NOMO-1 treated with DMSO at 0.1 percent for 48 hours (cell line): ENCODE results near the gene IGFBP3.

ENCODE experiments used
- DNase-seq: peaks from one replicate; lab custom pipeline; 2025; ENCODE audit not compliant: unreplicated experiment; lab: John Stamatoyannopoulos, UW

Gene IGFBP3

GRCh38 chr7:45873355-45873754, 47.7 kb downstream of the IGFBP3 start:
- DNase-seq = no peak

GRCh38 chr7:45873035-45873354, 48.1 kb downstream of the IGFBP3 start, which contains the start of gene CCDC201:
TSS of gene CCDC201 (minus strand) at chr7:45873082. CDS start at chr7:45873007, 75 bp downstream.
- DNase-seq = no peak

DNA sequence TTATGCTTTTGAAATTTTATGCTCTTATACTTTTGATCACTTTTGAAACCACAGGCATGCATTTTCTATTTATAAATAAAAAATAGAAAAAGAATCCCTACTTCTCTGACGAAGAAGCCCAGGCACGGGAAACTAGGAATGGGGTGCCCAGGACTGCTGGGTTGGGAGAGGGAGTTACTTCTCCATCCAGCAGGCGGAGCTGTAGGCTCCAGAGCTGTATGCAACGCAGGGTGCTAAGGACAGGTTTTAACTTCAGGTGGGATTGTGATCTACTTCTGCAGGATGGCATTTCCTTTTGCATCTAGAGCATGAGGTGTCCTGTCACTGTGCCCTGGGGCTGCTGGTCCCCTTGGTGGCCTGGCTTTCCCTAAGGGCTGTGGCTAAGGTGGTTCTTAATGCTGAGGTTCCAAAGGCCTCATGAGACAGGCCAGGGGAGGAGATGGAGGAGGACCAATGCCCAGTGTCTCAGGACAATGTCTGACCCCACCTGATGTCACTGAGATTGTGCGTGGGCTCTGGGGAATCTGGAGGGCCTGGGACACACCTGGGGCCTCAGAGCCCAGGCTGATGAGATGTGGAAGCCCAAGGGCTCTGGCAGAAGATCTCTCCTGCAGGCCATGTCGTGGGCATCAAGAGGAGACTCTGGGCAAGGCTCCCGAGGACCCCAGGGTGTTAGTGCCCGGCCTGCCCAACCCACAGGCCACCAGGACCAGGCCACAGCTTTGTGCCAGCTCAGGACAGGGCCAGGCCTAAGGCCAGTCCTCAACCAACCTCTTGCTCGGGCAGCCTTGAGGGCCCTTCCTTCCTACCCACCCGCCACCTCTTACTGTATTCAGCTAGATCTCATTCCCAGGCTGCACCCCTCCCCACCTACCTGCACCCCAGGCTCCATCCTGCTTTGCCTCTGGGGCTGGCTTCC, 48.7 kb downstream of the IGFBP3 start:
- DNase-seq = no peak

DNA sequence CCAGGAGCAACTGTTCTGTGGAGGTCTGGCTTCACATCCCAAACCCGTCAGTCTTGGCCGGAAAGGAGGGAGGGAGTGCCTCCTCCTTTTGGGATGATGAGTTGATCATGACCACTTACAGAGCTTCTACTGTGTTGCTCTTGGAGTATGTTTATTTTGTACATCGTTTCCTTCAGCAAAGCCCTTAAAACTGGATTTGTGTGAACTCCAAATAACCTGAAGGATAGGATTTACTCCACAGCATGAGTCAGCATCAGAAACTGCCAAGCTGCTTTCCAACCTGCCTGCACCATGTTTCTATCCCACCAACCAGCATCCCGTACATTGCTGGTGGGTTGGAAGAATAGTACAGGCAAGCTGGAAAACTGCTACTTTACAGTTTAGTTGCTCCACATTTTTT, 51.6 kb downstream of the IGFBP3 start:
- DNase-seq = no peak

DNA sequence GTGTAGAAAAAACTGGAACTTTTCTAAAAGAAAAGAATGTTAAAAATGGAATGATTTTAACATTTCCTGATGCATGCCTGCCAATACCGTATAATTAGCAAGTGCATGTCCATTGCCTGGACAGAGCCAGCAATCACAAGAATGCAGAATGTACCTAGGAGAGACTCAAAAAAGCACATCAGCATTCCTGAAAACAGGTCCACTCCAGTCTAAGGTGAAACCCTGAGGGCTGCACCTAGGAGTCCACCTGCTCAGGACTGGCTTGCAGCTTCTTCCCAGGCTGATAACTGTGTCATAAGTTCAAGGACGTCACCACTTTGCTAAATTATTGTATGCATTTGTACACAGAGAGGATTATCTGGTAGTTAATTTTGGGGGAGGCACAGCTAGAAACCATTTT, 53.6 kb downstream of the IGFBP3 start:
- no peak for DNase-seq

- DNase-seq = no peak
These were observed 55.3 kb downstream of the IGFBP3 start for GRCh38 chr7:45865594-45866410.

GRCh38 chr7:45863715-45864114, 57.4 kb downstream of the IGFBP3 start:
- DNase-seq = no peak
